Fibroblast of skin of left biceps (primary cell): ENCODE measurements around the gene MED13L.

Experiments
- DNase-seq, 2 experiments: peaks; one replicate each; pipeline ENCODE4 v3.0.0-alpha.2; 2013; ENCODE audit warnings: low read depth in 2 of 2

Gene MED13L

GRCh38 chr12:116155383-116155782, 122.1 kb downstream of the MED13L start:
- no peak for DNase-seq

GRCh38 chr12:116153983-116154382, 123.5 kb downstream of the MED13L start:
- DNase-seq: no peak

GRCh38 chr12:116153113-116153512, 124.4 kb downstream of the MED13L start:
- DNase-seq: no peak

GRCh38 chr12:116152268-116152667, 125.2 kb downstream of the MED13L start:
- no peak for DNase-seq

GRCh38 chr12:116150452-116150851, 127.0 kb downstream of the MED13L start:
- DNase-seq: no peak

GRCh38 chr12:116150001-116150400, 127.5 kb downstream of the MED13L start:
- DNase-seq: no peak

GRCh38 chr12:116148844-116149243, 128.6 kb downstream of the MED13L start:
- no peak for DNase-seq

GRCh38 chr12:116146386-116146785, 131.1 kb downstream of the MED13L start:
- DNase-seq: no peak

GRCh38 chr12:116145451-116145850, 132.0 kb downstream of the MED13L start:
- DNase-seq: no peak

GRCh38 chr12:116144384-116144783, 133.1 kb downstream of the MED13L start:
- no peak for DNase-seq

- DNase-seq: no peak
These were observed 133.6 kb downstream of the MED13L start for GRCh38 chr12:116143909-116144308.

- DNase-seq: no peak
These were observed 134.3 kb downstream of the MED13L start for GRCh38 chr12:116142936-116143898.

GRCh38 chr12:116141833-116142162, 135.7 kb downstream of the MED13L start:
- DNase-seq: no peak

- DNase-seq: no peak
These were observed 136.2 kb downstream of the MED13L start for GRCh38 chr12:116141110-116141832.

GRCh38 chr12:116140529-116140928, 137.0 kb downstream of the MED13L start:
- no peak for DNase-seq

- DNase-seq: no peak
These were observed 138.7 kb downstream of the MED13L start for GRCh38 chr12:116138781-116139180.

- DNase-seq: no peak
These were observed 139.1 kb downstream of the MED13L start for GRCh38 chr12:116138364-116138763.

- no peak for DNase-seq
These were observed 140.2 kb downstream of the MED13L start for GRCh38 chr12:116137318-116137717.

- no peak for DNase-seq
These were observed 141.2 kb downstream of the MED13L start for GRCh38 chr12:116136340-116136739.

GRCh38 chr12:116135209-116135930, 142.1 kb downstream of the MED13L start:
- DNase-seq: no peak

GRCh38 chr12:116133636-116134214, 143.8 kb downstream of the MED13L start:
- no peak for DNase-seq

GRCh38 chr12:116133149-116133548, 144.3 kb downstream of the MED13L start:
- no peak for DNase-seq
